K562 (cell line): ENCODE measurements around the gene USP1. TPM values are rescaled to one million over a fixed set of nuclear protein-coding genes. Genes with fewer than 3 reads are reported as not detected.
A peak's percentile ranks its signal among the peaks of the same experiment; 100 is the strongest.

Source experiments
- AFF1 ChIP-seq, 2 experiments: fragments of 450-650 bp; IDR thresholded peaks; 2 replicates each; pipeline ENCODE4 v1.6.1; 2018; ENCODE audit warnings: mild to moderate bottlenecking in 2 of 2, low read depth in 1 of 2; ENCODE audit not compliant: partially characterized antibody in 2 of 2
- ASH1L ChIP-seq: fragments of 450-650 bp; IDR thresholded peaks from 2 replicates; pipeline ENCODE4 v1.6.1; 2018; ENCODE audit warnings: borderline replicate concordance, mild to moderate bottlenecking, low read depth; ENCODE audit not compliant: partially characterized antibody
- BDP1 ChIP-seq: IDR thresholded peaks from 3 replicates; pipeline ENCODE4 v1.6.1; 2011; ENCODE audit not compliant: insufficient read length, insufficient read depth
- HBP1 ChIP-seq: fragments of 450-650 bp; formaldehyde crosslinking; IDR thresholded peaks from 2 replicates; pipeline ENCODE4 v1.4.0; 2022; ENCODE audit warnings: missing genetic modification characterization
- IRF1 ChIP-seq: sonication (generic); formaldehyde crosslinking; IDR thresholded peaks from 2 replicates; pipeline ENCODE4 v1.8.0; 2022; ENCODE audit warnings: missing genetic modification reagents, mild to moderate bottlenecking, borderline replicate concordance
- KAT7 ChIP-seq: sonication (generic); formaldehyde crosslinking; IDR thresholded peaks from 2 replicates; pipeline ENCODE4 v1.8.0; 2022; ENCODE audit warnings: missing genetic modification reagents, mild to moderate bottlenecking, borderline replicate concordance
- MAZ ChIP-seq, 2 experiments: fragments of 450-650 bp in 1 of 2; sonication (generic) in 1 of 2; formaldehyde crosslinking; IDR thresholded peaks in 1 of 2; conservative IDR thresholded peaks in 1 of 2; 2 replicates each; pipeline versions ENCODE4 v1.4.0 to v1.5.0; 2020; ENCODE audit warnings: mild to moderate bottlenecking in 1 of 2, missing genetic modification reagents in 1 of 2
- NCOA1 ChIP-seq: fragments of 450-650 bp; IDR thresholded peaks from 2 replicates; pipeline ENCODE4 v1.6.1; 2016; ENCODE audit warnings: low read depth
- POLR2A ChIP-seq: fragments of 450-650 bp; conservative IDR thresholded peaks from 2 replicates; pipeline ENCODE4 v1.6.1; 2016
- POLR2G ChIP-seq: fragments of 200-400 bp; formaldehyde crosslinking; IDR thresholded peaks from 2 replicates; pipeline ENCODE4 v1.6.1; 2017; ENCODE audit warnings: low read depth, mild to moderate bottlenecking, antibody characterized with exemption, low read length, moderate library complexity
- POLR3G ChIP-seq: IDR thresholded peaks from 2 replicates; pipeline ENCODE4 v1.6.1; 2011; ENCODE audit not compliant: insufficient read length, insufficient replicate concordance; ENCODE audit errors: extremely low read depth
- RHOXF2B ChIP-seq: fragments of 250-450 bp; sonication (Bioruptor Pico); conservative IDR thresholded peaks from 2 replicates; pipeline ENCODE4 v1.5.1; 2021
- SMAD3 ChIP-seq: fragments of 450-650 bp; formaldehyde crosslinking; conservative IDR thresholded peaks from 2 replicates; pipeline ENCODE4 v1.4.0; 2020; ENCODE audit warnings: mild to moderate bottlenecking
- TRIM28 ChIP-seq: fragments of 450-650 bp; IDR thresholded peaks from 2 replicates; pipeline ENCODE4 v1.6.1; 2017
- UBTF ChIP-seq, 2 experiments: IDR thresholded peaks; 2 replicates each; pipeline ENCODE4 v1.6.1; 2012; ENCODE audit warnings: improper control_type of control experiment in 2 of 2, low read depth in 2 of 2, low read length in 2 of 2, borderline replicate concordance in 1 of 2
- ZFP1 ChIP-seq: fragments of 450-650 bp; formaldehyde crosslinking; IDR thresholded peaks from 2 replicates; pipeline ENCODE4 v1.4.0; 2020; ENCODE audit warnings: mild to moderate bottlenecking, mixed read lengths
- ZNF778 ChIP-seq: fragments of 450-650 bp; formaldehyde crosslinking; IDR thresholded peaks from 2 replicates; pipeline ENCODE4 v1.4.0; 2020; ENCODE audit warnings: mild to moderate bottlenecking, moderate library complexity
- polyA plus RNA-seq, 8 experiments: library from polyadenylated mRNA; depleted of rRNA in 4 of 8; stranded (reverse) in 5 of 8; unstranded in 3 of 8; fragments of >200 nt; fragmentation: Nextera tagmentation in 2 of 8; fragmentation: Illumina TruSeq in 1 of 8; extraction: Ambion mirVana in 2 of 8; extraction: Trizol in 1 of 8; gene quantifications; 2 replicates each; pipeline versions ENCODE4 v1.2.1 to v1.2.3, GENCODE V29; 2011 to 2014; ENCODE audit warnings: inconsistent platforms in 1 of 8, missing spikeins in 1 of 8
- total RNA-seq, 7 experiments: library from RNA; depleted of rRNA in 6 of 7; stranded (reverse); fragments of >200 nt in 6 of 7; fragmentation: Illumina TruSeq in 2 of 7; extraction: Trizol in 2 of 7; gene quantifications; 2 replicates each; pipeline versions ENCODE4 v1.2.1 to v1.2.3, GENCODE V29; 2011 to 2021; ENCODE audit warnings: low replicate concordance in 1 of 7

The USP1 gene
- total and polyA plus RNA-seq, 9 of the 15 experiments (the other 6 are each of a cell fraction or from before 2014, with no cell fraction given): 27.3 to 87.9 (median 51.7) TPM

- TF ChIP-seq UBTF (IDR thresholded peaks at IDR 0.05; ENCODE audit: borderline replicate concordance in 1 of 2, low read depth in 2 of 2, low read length in 2 of 2) (no peak; a peak in 1 of 4 replicates), POLR2A (peak; percentile 85), BDP1 (no peak), KAT7 (0 out of 2 replicates have a peak, but pooled peaks have one; percentile 16), HBP1 (no peak), POLR3G (no peak), TRIM28 (no peak), SMAD3 (0 out of 2 replicates have a peak, but pooled peaks have one; percentile 46), ZNF778 (CRISPR knock-in tag) (no peak), POLR2G (peak; percentile 96), ZFP1 (no peak), AFF1 (IDR thresholded peaks at IDR 0.05; ENCODE audit: low read depth in 1 of 2, partially characterized antibody in 2 of 2) (peak in 1 of 2 experiments; percentile 67), MAZ (CRISPR knock-in tag; conservative IDR thresholded peaks at IDR 0.05 in 1 of 2, IDR thresholded peaks at IDR 0.05 in 1 of 2) (peak; percentile 19 to 55; a peak in 3 of 4 replicates), IRF1 (CRISPR knock-in tag) (no peak), ASH1L (peak; percentile 92), RHOXF2B (no peak), NCOA1 (no peak)
Measured at GRCh38 chr1:62436466-62437272, at the start of gene USP1 (continued).
